Stomach (tissue), 9 donors: Measurements from ENCODE around the gene PLEKHA6. TPM values are rescaled to one million over a fixed set of nuclear protein-coding genes. Genes with fewer than 3 reads are reported as not detected.

Experiments used
- DNase-seq, 2 donors: peaks; one replicate each; pipeline versions ENCODE4 v3.0.0 to v3.0.0-alpha.2; 2013 to 2019
- H3K27ac ChIP-seq, 5 donors: fragments of 200-600 bp in 4 of 5; sonication (generic) in 4 of 5; one replicate each; pipeline ENCODE4 v1.5.1; 2013 to 2019; ENCODE audit warnings: mild to moderate bottlenecking in 1 of 5, moderate library complexity in 1 of 5
- H3K27me3 ChIP-seq, 3 donors: fragments of 200-600 bp; sonication (generic); one replicate each; pipeline ENCODE4 v1.5.1; 2017 to 2019; ENCODE audit warnings: mixed run types in 1 of 3
- H3K36me3 ChIP-seq, 4 donors: fragments of 200-600 bp; sonication (generic); 1 replicate in 3 of 4; 2 replicates in 1 of 4; pipeline ENCODE4 v1.5.1; 2016 to 2019
- H3K4me1 ChIP-seq, 4 donors: fragments of 200-600 bp; sonication (generic); one replicate each; pipeline ENCODE4 v1.5.1; 2016 to 2019
- H3K4me3 ChIP-seq, 4 donors: fragments of 200-600 bp; sonication (generic) in 3 of 4; one replicate each; pipeline ENCODE4 v1.5.1; 2016 to 2019; ENCODE audit warnings: mild to moderate bottlenecking in 1 of 4
- H3K9me3 ChIP-seq, 4 donors: fragments of 200-600 bp; sonication (generic); one replicate each; pipeline ENCODE4 v1.5.1; 2016 to 2019
- EP300 ChIP-seq: sonication (generic); formaldehyde crosslinking; IDR thresholded peaks from one replicate; pipeline ENCODE4 v1.6.1; 2017; ENCODE audit warnings: antibody characterized with exemption
- POLR2A ChIP-seq, 4 donors: fragments of 450-650 bp; IDR thresholded peaks; one replicate each; pipeline ENCODE4 v1.6.1; 2016; ENCODE audit warnings: antibody characterized with exemption in 4 of 4, control low read depth in 2 of 4, mild to moderate bottlenecking in 1 of 4, moderate library complexity in 1 of 4
- POLR2AphosphoS5 ChIP-seq, 3 donors: sonication (generic); formaldehyde crosslinking; IDR thresholded peaks; one replicate each; pipeline ENCODE4 v1.6.1; 2016; ENCODE audit warnings: antibody characterized with exemption in 3 of 3
- WGBS, 5 donors: extraction: QIAGEN DNeasy Blood & Tissue Kit in 3 of 5; methylation state at CpG; one replicate each; pipeline versions ENCODE4 v1.1.5 to v1.1.7; 2013 to 2018; 5-methylcytosine and 5-hydroxymethylcytosine counted together
- intact Hi-C: fragments of 100-400 bp; cut with DNase I; formaldehyde crosslinking; loops from one replicate; pipeline ENCODE4 v1.15.1; 2023; ENCODE audit warnings: low total_unique reads
- polyA plus RNA-seq, 3 donors: library from polyadenylated mRNA; stranded (reverse); fragments of 200-250 nt; gene quantifications; one replicate each; pipeline ENCODE4 v1.2.3, GENCODE V29; 2013
- total RNA-seq, 5 donors: library from RNA; depleted of rRNA; stranded (reverse); fragments of >200 nt; gene quantifications; one replicate each; pipeline versions ENCODE4 v1.1.0 to v1.2.3, GENCODE V29; 2014 to 2016
- TF ChIP-seq, protein P1 (sequence below), 7 experiments: fragments of 450-650 bp in 4 of 7; fragments of 200-600 bp in 3 of 7; sonication (generic) in 3 of 7; IDR thresholded peaks; one replicate each; pipeline ENCODE4 v1.5.1; 2016 to 2019; ENCODE audit warnings: antibody characterized with exemption in 7 of 7, control low read depth in 2 of 7, mild to moderate bottlenecking in 1 of 7
- donor health status: healthy with polysubstance abuse.
- donor health status: Bipolar disorder and iron deficiency.
- donor health status: healthy.

Gene PLEKHA6
- total and polyA plus RNA-seq, 8 donors: 6.4 to 97.9 (median 34.8) TPM

DNA sequence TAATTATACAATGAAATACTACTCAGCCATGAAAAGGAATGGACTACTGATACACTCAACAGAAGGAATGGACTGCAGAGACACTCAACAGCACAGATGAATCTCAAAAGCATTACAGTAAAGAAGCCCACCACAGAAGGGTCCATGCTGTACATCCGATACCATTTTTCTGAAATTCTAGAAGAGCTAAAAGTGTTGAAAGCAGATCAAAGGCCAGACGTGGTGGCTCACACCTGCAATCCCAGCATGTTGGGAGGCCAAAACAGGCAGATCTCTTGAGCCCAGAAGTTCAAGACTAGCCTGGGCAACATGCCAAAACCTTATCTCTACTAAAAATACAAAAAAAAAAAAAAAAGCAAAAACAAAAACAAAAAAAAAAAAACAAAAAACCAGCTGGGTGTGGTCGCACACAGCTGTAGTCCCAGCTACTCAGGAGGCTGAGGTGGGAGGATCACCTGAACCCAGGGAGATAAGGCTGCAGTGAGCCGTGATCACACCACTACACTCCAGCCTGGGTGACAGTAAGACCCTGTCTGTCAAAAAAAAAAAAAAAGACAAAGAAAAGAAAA is 36.4 kb upstream of the PLEKHA6 start:
- peaks cover 4 to 23% (median 18%) of the 10 kb centered on the region in 4 donors for H3K4me1 ChIP-seq
- no peak overlapping the region for H3K4me3 ChIP-seq
- no peaks in the 10 kb centered on the region for H3K9me3 ChIP-seq
- intact Hi-C loops: no loop called here
- TF ChIP-seq, protein P1, sequence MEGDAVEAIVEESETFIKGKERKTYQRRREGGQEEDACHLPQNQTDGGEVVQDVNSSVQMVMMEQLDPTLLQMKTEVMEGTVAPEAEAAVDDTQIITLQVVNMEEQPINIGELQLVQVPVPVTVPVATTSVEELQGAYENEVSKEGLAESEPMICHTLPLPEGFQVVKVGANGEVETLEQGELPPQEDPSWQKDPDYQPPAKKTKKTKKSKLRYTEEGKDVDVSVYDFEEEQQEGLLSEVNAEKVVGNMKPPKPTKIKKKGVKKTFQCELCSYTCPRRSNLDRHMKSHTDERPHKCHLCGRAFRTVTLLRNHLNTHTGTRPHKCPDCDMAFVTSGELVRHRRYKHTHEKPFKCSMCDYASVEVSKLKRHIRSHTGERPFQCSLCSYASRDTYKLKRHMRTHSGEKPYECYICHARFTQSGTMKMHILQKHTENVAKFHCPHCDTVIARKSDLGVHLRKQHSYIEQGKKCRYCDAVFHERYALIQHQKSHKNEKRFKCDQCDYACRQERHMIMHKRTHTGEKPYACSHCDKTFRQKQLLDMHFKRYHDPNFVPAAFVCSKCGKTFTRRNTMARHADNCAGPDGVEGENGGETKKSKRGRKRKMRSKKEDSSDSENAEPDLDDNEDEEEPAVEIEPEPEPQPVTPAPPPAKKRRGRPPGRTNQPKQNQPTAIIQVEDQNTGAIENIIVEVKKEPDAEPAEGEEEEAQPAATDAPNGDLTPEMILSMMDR (IDR thresholded peaks at IDR 0.05): no peak
- TF ChIP-seq POLR2A (IDR thresholded peaks at IDR 0.05) (no peak), EP300 (no peak), POLR2AphosphoS5 (IDR thresholded peaks at IDR 0.05) (no peak)
- DNase-seq: no peak
- no peak overlapping the region for H3K27ac ChIP-seq
- H3K36me3 ChIP-seq: peaks cover 9 to 34% (median 28%) of the 10 kb centered on the region in 4 donors
- 77 to 86% (median 80%) methylated on average over 4 of the region's 4 CpGs for WGBS, 5 donors
- no peaks in the 10 kb centered on the region for H3K27me3 ChIP-seq

DNA sequence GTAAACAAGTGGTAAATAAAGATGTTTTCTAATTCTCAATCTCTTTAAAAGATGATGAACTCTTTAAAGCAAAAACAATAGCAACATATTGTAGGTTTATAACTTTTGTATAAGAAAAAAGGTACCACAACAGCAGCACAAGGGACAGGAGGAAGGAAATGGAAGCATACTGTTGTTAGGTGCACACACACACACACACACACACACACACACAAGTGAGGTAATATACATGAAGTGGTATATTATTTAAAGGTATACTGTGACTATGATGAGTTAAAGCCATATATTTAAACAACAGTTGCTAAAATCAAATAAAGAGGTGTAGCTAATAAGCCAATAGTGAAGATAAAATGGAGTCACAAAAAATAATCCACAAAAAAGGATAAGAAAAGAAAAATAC is 31.9 kb upstream of the PLEKHA6 start:
- no peaks in the 10 kb centered on the region for H3K27me3 ChIP-seq
- no peak overlapping the region for H3K4me3 ChIP-seq
- no peak for TF ChIP-seq POLR2AphosphoS5 (IDR thresholded peaks at IDR 0.05)
- TF ChIP-seq EP300: no peak
- TF ChIP-seq POLR2A (IDR thresholded peaks at IDR 0.05): no peak
- TF ChIP-seq, protein P1 (IDR thresholded peaks at IDR 0.05): no peak
- no peak for DNase-seq
- no peaks in the 10 kb centered on the region for H3K36me3 ChIP-seq
- peaks cover 0 to 9% (median 4%) of the 10 kb centered on the region in 4 donors for H3K4me1 ChIP-seq
- no peaks in the 10 kb centered on the region for H3K9me3 ChIP-seq
- H3K27ac ChIP-seq: no peak overlapping the region
- intact Hi-C loops: no loop called here

DNA sequence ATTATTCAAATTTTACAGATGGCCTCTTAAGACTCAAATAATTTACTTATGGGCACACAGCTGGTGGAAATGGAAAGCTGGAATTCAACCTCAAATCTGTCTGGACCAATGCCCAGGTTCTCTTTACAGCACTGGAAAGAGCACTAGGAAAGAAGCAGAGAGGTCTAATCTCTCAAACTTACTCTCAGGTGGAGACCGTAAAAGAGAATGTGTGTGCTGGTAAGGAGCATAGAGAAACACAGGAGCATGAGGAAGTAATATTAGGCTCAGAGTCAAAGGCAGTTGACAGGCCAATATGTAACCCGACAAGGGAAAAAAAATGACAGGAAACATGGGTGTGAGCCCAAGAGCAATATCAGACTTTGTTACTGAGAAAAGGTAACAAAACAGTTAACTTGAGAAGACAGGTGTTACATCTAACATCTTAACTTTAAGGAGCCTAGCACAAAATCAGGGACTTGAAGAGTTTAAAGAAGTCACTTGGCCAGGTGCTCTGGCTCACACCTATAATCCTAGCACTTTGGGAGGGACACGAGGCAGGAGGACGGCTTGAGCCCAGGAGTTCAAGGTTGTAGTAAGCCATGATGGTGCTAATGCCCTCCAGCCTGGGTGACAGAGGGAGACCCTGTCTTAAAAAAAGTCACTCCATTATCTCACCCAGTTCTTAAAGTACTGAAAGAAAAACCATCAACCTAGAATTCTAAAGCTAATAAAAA is 31.2 kb upstream of the PLEKHA6 start:
- Histone ChIP-seq H3K4me3 (no peak overlapping the region), H3K27ac (peak overlapping the region in 2 of 5 donors; percentile 45 to 47), H3K36me3 (no peaks in the 10 kb centered on the region), H3K9me3 (no peaks in the 10 kb centered on the region), H3K4me1 (peaks cover 0 to 9% (median 4%) of the 10 kb centered on the region in 4 donors), H3K27me3 (no peaks in the 10 kb centered on the region)
- no peak for TF ChIP-seq EP300
- TF ChIP-seq POLR2AphosphoS5 (IDR thresholded peaks at IDR 0.05): peak in 1 of 3 donors; percentile 6
- intact Hi-C loops: no loop called here
- peak; percentile 25 to 40 for DNase-seq
- WGBS, 5 donors: 19 to 34% (median 24%) methylated on average over 4 of the region's 4 CpGs

DNA sequence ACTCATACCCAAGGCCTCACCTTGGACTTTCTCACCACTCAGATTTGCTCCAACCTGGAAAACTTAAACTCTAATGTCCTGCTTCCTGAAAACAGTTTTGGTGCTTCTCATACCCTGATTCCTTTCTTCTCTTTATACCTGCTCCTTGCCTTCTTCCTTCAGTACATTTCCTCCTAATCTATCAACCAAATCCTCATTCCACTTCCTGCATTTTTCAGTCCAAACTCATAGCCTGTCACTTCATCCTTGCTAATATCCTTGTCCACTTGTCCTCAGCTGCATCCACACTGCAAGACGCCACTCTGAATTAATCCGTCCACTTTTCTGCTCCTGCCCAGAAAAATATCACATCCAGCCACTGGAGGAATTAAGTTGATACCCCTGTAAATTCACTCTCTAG is 26.0 kb upstream of the PLEKHA6 start:
- no peak for DNase-seq

More for the DNA sequence above, 26.0 kb upstream of the PLEKHA6 start:
- intact Hi-C loops: no loop called here
- no peaks in the 10 kb centered on the region for H3K9me3 ChIP-seq
- TF ChIP-seq, protein P1 (IDR thresholded peaks at IDR 0.05): no peak
- TF ChIP-seq EP300: no peak
- no peak for TF ChIP-seq POLR2AphosphoS5 (IDR thresholded peaks at IDR 0.05)
- TF ChIP-seq POLR2A (IDR thresholded peaks at IDR 0.05): no peak
- no peak overlapping the region for H3K27ac ChIP-seq
- no peaks in the 10 kb centered on the region for H3K27me3 ChIP-seq
- peaks cover 8 to 43% (median 24%) of the 10 kb centered on the region in 4 donors for H3K4me1 ChIP-seq
- H3K36me3 ChIP-seq: no peaks in the 10 kb centered on the region
- no peak overlapping the region for H3K4me3 ChIP-seq
- WGBS, 5 donors: 92 to 98% (median 97%) methylated on average over 2 of the region's 2 CpGs
